Osteocyte (in vitro differentiated cells): ENCODE results near the gene CCDC60. TPM values are rescaled to one million over a fixed set of nuclear protein-coding genes. Genes with fewer than 3 reads are reported as not detected.

ENCODE experiments used
- DNase-seq: peaks from one replicate; pipeline ENCODE4 v3.0.0; 2021; ENCODE audit warnings: mixed read lengths; ENCODE audit not compliant: unreplicated experiment; ENCODE audit errors: extremely low spot score
- H3K27ac Mint-ChIP-seq: one replicate; pipeline ENCODE4 v1.8.0; 2021; ENCODE audit warnings: mild to moderate bottlenecking, mixed read lengths; ENCODE audit not compliant: unreplicated experiment
- H3K27me3 Mint-ChIP-seq: one replicate; pipeline ENCODE4 v1.8.0; 2021; ENCODE audit warnings: mixed read lengths; ENCODE audit not compliant: unreplicated experiment
- H3K36me3 Mint-ChIP-seq: one replicate; pipeline ENCODE4 v1.8.0; 2021; ENCODE audit warnings: mixed read lengths; ENCODE audit not compliant: unreplicated experiment
- H3K4me1 Mint-ChIP-seq: one replicate; pipeline ENCODE4 v1.8.0; 2021; ENCODE audit warnings: mixed read lengths; ENCODE audit not compliant: unreplicated experiment
- H3K4me3 Mint-ChIP-seq: one replicate; pipeline ENCODE4 v1.8.0; 2021; ENCODE audit warnings: mild to moderate bottlenecking, moderate library complexity, mixed read lengths; ENCODE audit not compliant: unreplicated experiment
- H3K9me3 Mint-ChIP-seq: one replicate; pipeline ENCODE4 v1.8.0; 2021; ENCODE audit warnings: mixed read lengths; ENCODE audit not compliant: unreplicated experiment
- CTCF ChIP-seq: fragments of 200-600 bp; sonication (generic); IDR thresholded peaks from 2 replicates; pipeline ENCODE4 v1.5.0; 2021; ENCODE audit warnings: antibody characterized with exemption, mild to moderate bottlenecking, moderate library complexity
- total RNA-seq: library from RNA; stranded (reverse); gene quantifications from 2 replicates; pipeline ENCODE4 v1.2.1, GENCODE V29; 2021

The CCDC60 gene
- total RNA-seq, 1 donor from 2014 or later = not detected

- no peak overlapping the region for H3K27ac Mint-ChIP-seq
- no peaks in the 10 kb centered on the region for H3K27me3 Mint-ChIP-seq
- H3K9me3 Mint-ChIP-seq = peaks cover 18% of the 10 kb centered on the region
- H3K36me3 Mint-ChIP-seq = no peaks in the 10 kb centered on the region
- H3K4me3 Mint-ChIP-seq = no peak overlapping the region
- H3K4me1 Mint-ChIP-seq = no peaks in the 10 kb centered on the region
- TF ChIP-seq CTCF = no peak
- DNase-seq = no peak
Observed at GRCh38 chr12:119308708-119309456, 25.6 kb upstream of the CCDC60 start.

DNA sequence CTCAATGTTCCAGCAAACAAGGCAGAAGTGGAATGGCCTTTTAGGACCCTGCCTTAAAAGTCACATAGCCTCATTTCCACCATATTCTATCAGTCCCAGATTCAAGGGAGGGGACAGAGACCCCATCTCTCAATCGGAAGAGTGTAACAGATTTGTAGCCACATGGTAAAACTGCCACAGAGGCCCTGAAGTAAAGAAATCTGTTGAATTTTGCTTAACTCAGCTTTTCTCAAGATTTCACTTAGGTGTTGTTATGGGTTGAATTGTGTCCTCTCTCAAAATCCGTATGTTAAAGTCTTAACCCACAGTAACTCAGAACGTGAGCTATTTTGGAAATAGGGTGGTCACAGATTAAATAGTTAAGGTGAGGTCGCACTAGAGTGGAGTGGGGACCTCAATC, 22.7 kb upstream of the CCDC60 start:
- TF ChIP-seq CTCF = no peak
- Mint-ChIP-seq H3K4me1 (no peaks in the 10 kb centered on the region), H3K4me3 (no peak overlapping the region), H3K27ac (no peak overlapping the region), H3K36me3 (no peaks in the 10 kb centered on the region), H3K27me3 (no peaks in the 10 kb centered on the region), H3K9me3 (peaks cover 9% of the 10 kb centered on the region)
- DNase-seq = no peak

GRCh38 chr12:119312904-119313303, 21.6 kb upstream of the CCDC60 start:
- H3K4me3 Mint-ChIP-seq = no peak overlapping the region
- no peak overlapping the region for H3K27ac Mint-ChIP-seq
- no peak for DNase-seq
- H3K4me1 Mint-ChIP-seq = no peaks in the 10 kb centered on the region
- no peaks in the 10 kb centered on the region for H3K27me3 Mint-ChIP-seq
- TF ChIP-seq CTCF = no peak
- no peaks in the 10 kb centered on the region for H3K36me3 Mint-ChIP-seq
- H3K9me3 Mint-ChIP-seq = peaks cover 9% of the 10 kb centered on the region

- no peaks in the 10 kb centered on the region for H3K36me3 Mint-ChIP-seq
- H3K9me3 Mint-ChIP-seq = peaks cover 9% of the 10 kb centered on the region
Observed at GRCh38 chr12:119314290-119314689, 20.2 kb upstream of the CCDC60 start.

More at GRCh38 chr12:119314290-119314689, 20.2 kb upstream of the CCDC60 start:
- no peak for TF ChIP-seq CTCF
- no peaks in the 10 kb centered on the region for H3K27me3 Mint-ChIP-seq
- DNase-seq = no peak
- H3K27ac Mint-ChIP-seq = no peak overlapping the region
- no peak overlapping the region for H3K4me3 Mint-ChIP-seq
- H3K4me1 Mint-ChIP-seq = no peaks in the 10 kb centered on the region
